Cerebellar nuclear complex (tissue), 1 donor: ENCODE data around the gene NEFH.
"Not testable (repeated sequence)": the region's sequence is repeated elsewhere in the genome, so short reads cannot be mapped to it uniquely, and the experiment has no call there.

Experiments used
- DNase-seq, 2 experiments: peaks; one replicate each; lab custom pipeline; 2025; lab: John Stamatoyannopoulos, UW

Gene NEFH

GRCh38 chr22:29464581-29464980 is 15.4 kb upstream of the NEFH start:
- no peak for DNase-seq

DNA sequence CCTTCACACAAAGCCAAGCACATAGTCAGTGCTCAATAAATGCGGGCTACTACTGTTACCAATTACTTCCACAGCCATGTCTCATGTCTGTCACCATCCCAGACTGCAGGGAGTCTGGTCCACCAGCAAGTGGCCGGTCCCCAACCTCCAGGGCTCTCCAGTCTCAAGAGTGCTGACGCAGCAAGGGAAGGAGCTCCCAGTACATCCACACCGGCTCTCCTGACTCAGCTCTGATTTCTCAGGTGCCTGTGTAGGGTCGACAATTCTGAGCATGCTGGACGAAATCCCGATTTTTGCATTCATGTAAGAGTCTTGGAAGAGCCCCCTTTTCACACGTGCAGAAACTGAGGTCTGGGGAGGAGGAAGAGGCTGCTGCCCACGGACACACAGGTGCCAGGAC is 10.3 kb upstream of the NEFH start:
- no peak for DNase-seq

DNA sequence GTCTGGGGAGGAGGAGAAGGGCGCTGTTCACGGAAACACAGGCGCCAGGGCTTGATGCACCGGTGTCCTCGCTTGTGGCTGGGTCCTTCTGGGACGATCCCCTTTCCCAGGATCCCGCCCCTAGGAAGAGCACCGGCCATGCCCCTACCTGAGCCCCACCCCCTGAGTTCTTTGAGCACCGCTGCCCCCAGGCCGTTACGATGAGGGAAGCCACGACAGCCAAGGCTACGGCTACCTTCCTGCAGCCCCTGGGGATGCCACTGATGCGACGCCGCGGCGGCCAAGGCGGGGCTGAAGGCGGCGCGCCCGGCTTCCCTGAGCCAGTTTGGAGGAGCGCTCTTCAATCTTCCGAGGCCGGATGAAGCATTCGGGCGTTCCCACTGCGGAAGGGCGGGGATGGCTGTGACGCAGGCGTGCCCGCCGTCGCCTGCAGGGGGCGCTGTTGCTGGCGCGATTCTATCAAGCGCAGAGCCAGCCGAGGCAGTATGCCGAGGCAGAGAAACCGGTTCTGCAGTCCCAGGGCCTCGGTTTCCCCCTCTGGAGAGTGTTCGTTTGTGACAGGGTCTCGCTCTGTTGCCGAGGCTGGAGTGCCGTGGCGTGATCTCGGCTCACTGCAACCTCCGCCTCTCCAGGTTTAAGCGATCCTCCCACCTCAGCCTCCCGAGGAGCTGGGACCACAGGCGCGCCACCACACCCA is 9.7 kb upstream of the NEFH start:
- no peak for DNase-seq

DNA sequence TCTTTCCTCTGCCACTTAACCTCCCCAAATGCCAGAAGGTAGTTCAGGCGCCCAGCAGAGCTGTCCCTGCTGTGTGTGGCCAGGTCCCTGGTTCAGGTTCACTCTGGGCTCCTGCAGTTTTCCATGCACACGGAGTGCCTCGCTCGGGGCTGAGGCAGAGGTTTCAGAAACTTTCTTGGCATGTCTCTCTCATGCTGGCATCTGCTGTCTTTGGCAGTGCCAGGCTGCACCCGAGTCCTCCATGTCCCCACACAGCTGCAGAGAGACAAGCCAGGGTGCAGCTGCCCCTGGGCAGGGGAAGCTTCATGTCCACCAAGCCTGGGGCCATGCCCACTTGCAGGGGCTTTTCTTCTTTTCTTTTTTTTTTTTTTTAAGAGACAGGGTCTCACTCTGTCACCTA is 7.0 kb upstream of the NEFH start:
- no peak for DNase-seq

- DNase-seq = no peak
Measured at GRCh38 chr22:29475550-29475949, 4.5 kb upstream of the NEFH start.

DNA sequence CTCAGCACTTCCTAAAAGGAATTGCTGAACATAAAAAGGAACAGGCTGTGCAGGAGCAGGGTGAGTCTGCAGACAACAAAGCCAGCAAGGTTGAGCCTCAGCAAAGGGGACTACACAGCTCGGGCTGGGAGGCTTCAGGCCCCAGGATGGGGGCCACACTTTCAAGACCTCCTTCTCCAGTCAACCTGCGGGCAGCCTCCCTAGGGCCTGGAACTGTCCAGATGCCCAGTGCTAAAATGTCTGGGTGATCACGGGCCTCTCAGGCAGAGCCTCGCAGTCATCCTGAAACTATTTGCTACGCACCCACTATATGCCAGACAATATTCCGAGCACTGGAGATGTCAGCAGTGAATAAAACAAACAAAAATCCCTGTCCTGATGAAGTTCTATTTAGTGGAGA is 3.9 kb upstream of the NEFH start:
- DNase-seq = no peak

DNA sequence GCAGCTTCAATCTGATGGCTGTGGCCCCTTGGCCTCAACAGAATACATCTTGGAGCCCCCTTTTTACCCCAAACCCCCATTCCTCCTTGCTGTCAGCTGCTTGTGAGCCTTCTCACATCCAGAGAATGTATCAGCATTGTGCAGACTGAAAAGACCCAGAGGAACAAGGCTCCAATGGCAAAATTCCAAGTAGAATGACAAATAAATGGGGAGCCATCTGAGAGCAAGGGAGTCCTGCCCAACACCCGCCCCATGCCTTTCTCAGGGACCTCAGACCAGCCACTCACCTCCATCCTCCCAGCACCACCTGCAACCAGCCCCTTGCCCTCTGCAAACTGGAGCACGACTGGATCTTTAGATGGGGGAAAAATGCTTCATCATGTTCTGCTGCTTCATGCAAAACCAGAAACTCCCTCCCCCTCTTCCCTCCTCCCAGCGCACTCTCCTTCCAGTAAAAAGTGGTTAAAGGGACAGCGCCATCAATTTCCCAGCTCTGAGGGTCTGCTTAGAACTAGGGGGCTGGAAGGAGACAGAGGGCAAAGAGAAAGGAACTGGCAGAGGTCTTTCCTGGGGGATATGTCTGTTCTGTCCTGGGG is 2.2 kb upstream of the NEFH start:
- no peak for DNase-seq

- DNase-seq = no peak
Measured at GRCh38 chr22:29478326-29479276, 1.4 kb upstream of the NEFH start.

GRCh38 chr22:29480262-29480511 is 169 bp downstream of the NEFH start:
- no peak for DNase-seq

DNA sequence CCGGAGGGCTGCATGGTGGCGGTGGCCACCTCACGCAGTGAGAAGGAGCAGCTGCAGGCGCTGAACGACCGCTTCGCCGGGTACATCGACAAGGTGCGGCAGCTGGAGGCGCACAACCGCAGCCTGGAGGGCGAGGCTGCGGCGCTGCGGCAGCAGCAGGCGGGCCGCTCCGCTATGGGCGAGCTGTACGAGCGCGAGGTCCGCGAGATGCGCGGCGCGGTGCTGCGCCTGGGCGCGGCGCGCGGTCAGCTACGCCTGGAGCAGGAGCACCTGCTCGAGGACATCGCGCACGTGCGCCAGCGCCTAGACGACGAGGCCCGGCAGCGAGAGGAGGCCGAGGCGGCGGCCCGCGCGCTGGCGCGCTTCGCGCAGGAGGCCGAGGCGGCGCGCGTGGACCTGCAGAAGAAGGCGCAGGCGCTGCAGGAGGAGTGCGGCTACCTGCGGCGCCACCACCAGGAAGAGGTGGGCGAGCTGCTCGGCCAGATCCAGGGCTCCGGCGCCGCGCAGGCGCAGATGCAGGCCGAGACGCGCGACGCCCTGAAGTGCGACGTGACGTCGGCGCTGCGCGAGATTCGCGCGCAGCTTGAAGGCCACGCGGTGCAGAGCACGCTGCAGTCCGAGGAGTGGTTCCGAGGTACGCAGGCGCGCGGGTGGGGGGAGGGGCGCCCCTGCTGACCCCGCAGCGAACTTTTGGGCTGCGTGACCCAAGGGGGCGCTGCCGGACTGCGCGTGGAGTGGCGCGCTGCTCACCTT is 670 bp downstream of the NEFH start:
- no peak for DNase-seq

DNA sequence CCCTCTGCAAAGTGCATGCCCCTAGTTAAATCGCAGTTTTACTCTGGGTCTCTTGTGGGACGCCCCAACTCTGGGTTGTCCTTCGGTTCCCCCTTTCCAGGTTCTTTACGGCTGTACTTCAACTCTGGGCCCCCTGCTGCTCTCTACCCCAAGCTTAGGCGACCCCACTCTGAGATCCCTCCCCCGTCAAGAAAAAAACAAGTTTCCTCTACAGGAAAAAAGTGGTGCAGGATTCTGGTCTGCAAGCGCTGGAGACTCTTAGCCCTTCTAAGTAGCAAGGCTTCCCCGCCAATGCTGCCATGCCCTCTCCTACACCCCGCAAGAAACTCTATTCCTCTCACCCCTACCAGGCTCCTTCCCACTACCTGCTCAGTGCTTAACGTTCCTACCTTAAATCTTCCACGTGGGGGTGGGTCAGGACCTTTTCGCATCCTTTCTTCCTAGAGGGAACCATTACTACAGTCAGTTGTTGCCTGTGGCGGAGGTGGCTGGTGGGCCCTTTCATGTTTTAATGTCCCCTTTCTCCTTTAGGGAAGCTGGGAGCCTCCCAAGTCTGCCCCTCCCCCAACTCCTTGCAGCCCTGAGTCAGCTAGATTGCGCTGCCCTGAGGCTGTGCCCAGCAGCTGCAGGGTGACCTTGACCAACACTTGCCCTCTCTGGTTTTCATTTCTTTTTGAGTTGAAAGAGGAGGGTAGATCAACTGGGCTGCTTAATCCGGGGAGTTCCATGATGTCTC is 1.4 kb downstream of the NEFH start:
- no peak for DNase-seq

DNA sequence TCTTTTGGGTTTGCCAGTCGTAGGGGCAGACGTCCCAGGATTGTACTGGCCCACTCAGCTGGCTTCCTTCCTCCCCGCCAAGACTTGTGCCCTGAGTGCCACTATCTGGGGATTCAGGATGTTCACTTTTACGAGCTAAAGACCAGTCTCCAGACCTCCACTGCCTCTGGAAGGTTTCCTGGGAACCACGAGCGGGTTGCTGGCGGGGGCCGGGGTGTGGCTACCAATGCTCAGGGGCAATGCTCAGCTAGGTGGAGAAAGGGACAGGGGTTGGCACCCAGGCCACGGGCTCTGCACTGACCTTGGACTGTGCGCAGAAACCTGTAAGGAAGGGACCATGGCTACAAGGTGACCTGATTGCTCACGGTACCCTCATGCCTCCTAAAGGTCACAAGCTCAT is 2.2 kb downstream of the NEFH start:
- no peak for DNase-seq

DNA sequence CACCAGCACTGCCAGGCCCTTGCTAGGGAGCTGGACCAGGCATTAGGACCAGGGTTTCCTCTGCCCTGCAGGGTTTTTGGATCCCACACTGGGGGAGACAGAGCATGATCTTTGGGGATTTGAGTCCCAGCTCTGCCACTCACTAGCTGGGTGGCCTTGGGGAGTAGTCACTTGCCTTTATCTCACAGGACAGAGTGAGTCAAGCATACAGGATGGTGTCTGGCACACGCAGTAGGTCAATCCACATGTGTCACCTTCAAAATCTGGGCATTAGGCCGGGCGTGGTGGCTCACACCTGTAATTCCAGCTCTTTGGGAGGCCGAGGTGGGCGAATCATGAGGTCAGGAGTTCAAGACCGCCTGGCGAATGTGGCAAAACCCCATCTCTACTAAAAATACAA is 2.7 kb downstream of the NEFH start:
- DNase-seq = no peak

GRCh38 chr22:29483254-29483653 is 3.2 kb downstream of the NEFH start:
- DNase-seq = no peak

DNA sequence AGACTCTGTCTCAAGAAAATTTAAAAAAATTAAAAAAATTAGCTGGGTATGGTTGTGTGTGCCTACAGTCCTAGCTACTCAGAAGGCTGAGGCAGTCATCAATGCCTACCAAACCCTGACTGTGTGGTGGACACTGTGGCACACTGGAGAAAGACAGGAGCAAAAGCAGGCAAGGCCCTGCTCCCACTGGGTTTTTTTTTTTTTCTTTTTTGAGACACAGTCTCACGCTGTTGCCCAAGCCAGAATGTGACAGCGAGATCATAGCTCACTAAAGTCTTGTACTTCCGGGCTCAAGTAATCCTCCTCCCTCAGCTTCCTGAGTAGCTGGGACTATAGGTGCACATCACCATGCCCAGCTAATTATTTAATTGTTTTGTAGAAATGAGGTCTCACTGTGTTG is 4.6 kb downstream of the NEFH start:
- DNase-seq = no peak

- DNase-seq = no peak
Measured at GRCh38 chr22:29485448-29485847, 5.4 kb downstream of the NEFH start.

- no peak for DNase-seq
Measured at GRCh38 chr22:29487426-29487986, 7.5 kb downstream of the NEFH start.

DNA sequence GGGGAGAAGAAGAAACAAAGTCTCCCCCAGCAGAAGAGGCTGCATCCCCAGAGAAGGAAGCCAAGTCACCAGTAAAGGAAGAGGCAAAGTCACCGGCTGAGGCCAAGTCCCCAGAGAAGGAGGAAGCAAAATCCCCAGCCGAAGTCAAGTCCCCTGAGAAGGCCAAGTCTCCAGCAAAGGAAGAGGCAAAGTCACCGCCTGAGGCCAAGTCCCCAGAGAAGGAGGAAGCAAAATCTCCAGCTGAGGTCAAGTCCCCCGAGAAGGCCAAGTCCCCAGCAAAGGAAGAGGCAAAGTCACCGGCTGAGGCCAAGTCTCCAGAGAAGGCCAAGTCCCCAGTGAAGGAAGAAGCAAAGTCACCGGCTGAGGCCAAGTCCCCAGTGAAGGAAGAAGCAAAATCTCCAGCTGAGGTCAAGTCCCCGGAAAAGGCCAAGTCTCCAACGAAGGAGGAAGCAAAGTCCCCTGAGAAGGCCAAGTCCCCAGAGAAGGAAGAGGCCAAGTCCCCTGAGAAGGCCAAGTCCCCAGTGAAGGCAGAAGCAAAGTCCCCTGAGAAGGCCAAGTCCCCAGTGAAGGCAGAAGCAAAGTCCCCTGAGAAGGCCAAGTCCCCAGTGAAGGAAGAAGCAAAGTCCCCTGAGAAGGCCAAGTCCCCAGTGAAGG is 9.2 kb downstream of the NEFH start:
- DNase-seq = not testable (repeated sequence)

DNA sequence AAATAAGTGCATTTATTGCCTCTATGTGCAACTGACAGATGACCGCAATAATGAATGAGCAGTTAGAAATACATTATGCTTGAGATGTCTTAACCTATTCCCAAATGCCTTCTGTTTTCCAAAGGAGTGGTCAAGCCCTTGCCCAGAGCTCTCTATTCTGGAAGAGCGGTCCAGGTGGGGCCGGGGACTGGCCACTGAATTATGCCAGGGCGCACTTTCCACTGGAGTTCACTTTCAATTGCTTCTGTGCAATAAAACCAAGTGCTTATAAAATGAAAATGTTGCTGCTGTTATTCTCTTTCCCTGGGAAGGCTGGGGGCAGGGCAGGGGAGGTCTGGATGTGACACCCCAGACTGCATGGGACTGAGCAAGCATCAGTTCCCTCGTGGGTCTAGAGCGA is 11.0 kb downstream of the NEFH start:
- DNase-seq = no peak

DNA sequence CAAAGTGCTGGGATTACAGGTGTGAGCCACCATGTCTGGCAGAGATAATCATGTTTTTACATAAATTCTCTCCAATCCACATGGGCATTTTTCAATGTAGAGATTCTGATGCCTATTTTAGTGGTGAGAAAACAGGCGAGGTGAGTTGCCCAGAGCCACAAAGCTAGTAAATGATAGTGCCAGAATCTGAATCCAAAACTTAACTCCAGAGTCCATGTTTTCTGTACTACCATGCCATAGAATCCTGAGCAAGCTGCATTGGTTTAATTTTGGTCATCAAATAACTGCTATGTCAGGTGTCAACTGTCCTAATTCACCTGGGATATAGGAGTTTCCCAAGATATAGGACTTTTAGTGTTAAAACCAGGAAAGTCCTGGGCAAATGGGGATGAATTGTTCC is 13.6 kb downstream of the NEFH start:
- no peak for DNase-seq

- DNase-seq = no peak
Measured at GRCh38 chr22:29499852-29500251, 19.8 kb downstream of the NEFH start.
